Measurements from ENCODE around the gene CRADD.

The CRADD gene

GRCh38 chr12:93671044-93671443 lies 6.1 kb upstream of the CRADD start:
- DNase-seq (ENCODE audit: low read depth), result no peak

- no peak for DNase-seq (ENCODE audit: low read depth)
Observed at GRCh38 chr12:93673084-93673483, 4.1 kb upstream of the CRADD start.

GRCh38 chr12:93674386-93674785 lies 2.8 kb upstream of the CRADD start:
- DNase-seq (ENCODE audit: low read depth), result no peak

GRCh38 chr12:93676408-93677194 lies 574 bp upstream of the CRADD start:
- DNase-seq (ENCODE audit: low read depth), result no peak

- DNase-seq (ENCODE audit: low read depth), result no peak
Observed at GRCh38 chr12:93678779-93679178, 1.6 kb downstream of the CRADD start.

GRCh38 chr12:93679308-93679925 lies 2.2 kb downstream of the CRADD start:
- no peak for DNase-seq (ENCODE audit: low read depth)

GRCh38 chr12:93680006-93680405 lies 2.8 kb downstream of the CRADD start:
- no peak for DNase-seq (ENCODE audit: low read depth)

GRCh38 chr12:93682846-93683261 lies 5.7 kb downstream of the CRADD start:
- no peak for DNase-seq (ENCODE audit: low read depth)

GRCh38 chr12:93683410-93683809 lies 6.2 kb downstream of the CRADD start:
- no peak for DNase-seq (ENCODE audit: low read depth)

GRCh38 chr12:93684716-93685115 lies 7.5 kb downstream of the CRADD start:
- DNase-seq (ENCODE audit: low read depth), result no peak

- no peak for DNase-seq (ENCODE audit: low read depth)
Observed at GRCh38 chr12:93686572-93687356, 9.6 kb downstream of the CRADD start.

GRCh38 chr12:93689076-93689834 lies 12.1 kb downstream of the CRADD start:
- DNase-seq (ENCODE audit: low read depth), result no peak

GRCh38 chr12:93696462-93696861 lies 19.3 kb downstream of the CRADD start:
- no peak for DNase-seq (ENCODE audit: low read depth)

- no peak for DNase-seq (ENCODE audit: low read depth)
Observed at GRCh38 chr12:93698307-93699092, 21.3 kb downstream of the CRADD start.

GRCh38 chr12:93699271-93700145 lies 22.3 kb downstream of the CRADD start:
- DNase-seq (ENCODE audit: low read depth), result no peak

- DNase-seq (ENCODE audit: low read depth), result no peak
Observed at GRCh38 chr12:93702707-93703315, 25.6 kb downstream of the CRADD start.

GRCh38 chr12:93704122-93704521 lies 26.9 kb downstream of the CRADD start:
- DNase-seq (ENCODE audit: low read depth), result no peak

GRCh38 chr12:93704625-93705024 lies 27.4 kb downstream of the CRADD start:
- no peak for DNase-seq (ENCODE audit: low read depth)

GRCh38 chr12:93705237-93705636 lies 28.1 kb downstream of the CRADD start:
- DNase-seq (ENCODE audit: low read depth), result no peak

- DNase-seq (ENCODE audit: low read depth), result no peak
Observed at GRCh38 chr12:93706387-93706786, 29.2 kb downstream of the CRADD start.

All from stimulated activated CD8-positive, alpha-beta memory T cell treated with anti-CD3 and anti-CD28 coated beads, Interleukin-15, amount 100 ng/mL, for 24 hours (primary cell).